GM12865 (cell line): ENCODE data around the gene ESYT3.
"Not testable (repeated sequence)": the region's sequence is repeated elsewhere in the genome, so short reads cannot be mapped to it uniquely, and the experiment has no call there.

Experiments used
- DNase-seq: peaks from one replicate; pipeline ENCODE4 v3.0.0; 2010; ENCODE audit warnings: low read depth
- H3K4me3 ChIP-seq: 2 replicates; pipeline ENCODE4 v1.5.1; 2011; ENCODE audit warnings: mild to moderate bottlenecking, low read depth, low read length, control low read depth
- CTCF ChIP-seq: IDR thresholded peaks from 2 replicates; pipeline ENCODE4 v1.5.1; 2011; ENCODE audit warnings: low read length, control low read depth, low read depth, inconsistent platforms; ENCODE audit not compliant: insufficient read depth; ENCODE audit errors: missing control alignments

Gene ESYT3

GRCh38 chr3:138493804-138494606 is 59.6 kb downstream of the ESYT3 start:
- H3K4me3 ChIP-seq = no peak overlapping the region
- DNase-seq = no peak
- TF ChIP-seq CTCF = no peak

GRCh38 chr3:138494607-138494929 is 60.2 kb downstream of the ESYT3 start:
- TF ChIP-seq CTCF = no peak
- no peak overlapping the region for H3K4me3 ChIP-seq
- DNase-seq = no peak

- H3K4me3 ChIP-seq = not testable (repeated sequence)
These were observed 61.2 kb downstream of the ESYT3 start for GRCh38 chr3:138495638-138496037.

GRCh38 chr3:138496436-138496835 is 62.0 kb downstream of the ESYT3 start:
- no peak overlapping the region for H3K4me3 ChIP-seq
- TF ChIP-seq CTCF = no peak
- no peak for DNase-seq

More at GRCh38 chr3:138495638-138496037, 61.2 kb downstream of the ESYT3 start:
- DNase-seq = not testable (repeated sequence)

- DNase-seq = no peak
- no peak overlapping the region for H3K4me3 ChIP-seq
- TF ChIP-seq CTCF = no peak
These were observed 62.6 kb downstream of the ESYT3 start for GRCh38 chr3:138497021-138497420.

GRCh38 chr3:138497851-138498250 is 63.4 kb downstream of the ESYT3 start:
- TF ChIP-seq CTCF = no peak
- DNase-seq = no peak
- H3K4me3 ChIP-seq = no peak overlapping the region

GRCh38 chr3:138498991-138499390 is 64.6 kb downstream of the ESYT3 start:
- TF ChIP-seq CTCF = no peak
- no peak for DNase-seq
- H3K4me3 ChIP-seq = no peak overlapping the region
